ENCODE results near the gene PDZRN3.
"Not testable (repeated sequence)": the region's sequence is repeated elsewhere in the genome, so short reads cannot be mapped to it uniquely, and the experiment has no call there.

Gene PDZRN3

DNA sequence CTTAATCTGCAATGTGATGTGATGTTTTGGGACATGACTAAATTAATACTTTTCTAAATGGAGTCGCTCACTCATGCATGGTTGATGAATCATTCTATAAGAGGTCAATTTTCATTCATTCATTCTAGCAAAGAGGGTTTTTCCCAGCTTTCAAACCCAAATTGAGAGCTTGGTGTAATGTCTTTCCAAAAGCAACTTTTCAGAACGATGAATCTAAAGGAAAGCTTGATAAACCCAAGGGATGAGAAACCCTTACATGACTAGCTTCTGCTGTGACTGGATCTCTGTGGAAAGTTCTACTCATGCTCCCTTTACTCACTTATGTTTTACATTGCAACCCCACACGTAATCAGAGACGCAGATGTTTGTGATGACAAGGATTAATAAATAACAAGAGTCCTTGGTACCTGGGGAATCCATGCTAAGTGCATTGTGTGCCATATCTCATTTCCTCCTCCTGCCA lies 47.7 kb downstream of the PDZRN3 start:
- in situ Hi-C loops (cut with HindIII; ENCODE audit: low pct_unique_long_range_greater_than_20kb, low sequenced_read_pairs), result no loop called here
- no peak for DNase-seq (ENCODE audit: low read depth in 1 of 2, low spot score in 1 of 2)
- no peak for TF ChIP-seq JUND (IDR thresholded peaks at IDR 0.05; ENCODE audit: low read depth)

DNA sequence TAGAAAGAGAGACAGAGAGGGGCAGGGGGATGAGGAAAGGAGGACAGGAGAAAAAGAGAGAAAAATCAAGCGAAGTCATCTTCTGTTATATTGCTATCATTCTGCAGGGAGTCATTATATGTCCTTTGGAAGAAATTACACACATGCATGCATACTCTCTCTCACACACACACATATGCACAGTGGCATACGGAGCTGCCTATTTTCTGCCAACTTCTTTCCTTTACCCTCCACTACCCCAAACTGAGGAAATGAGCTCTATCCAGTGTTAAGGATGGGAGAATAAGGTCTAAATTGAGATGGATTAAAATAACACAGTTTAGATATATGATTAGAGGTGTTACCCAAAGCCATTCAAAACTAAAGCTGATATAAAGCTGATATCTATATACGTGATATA lies 48.8 kb downstream of the PDZRN3 start:
- TF ChIP-seq JUND (IDR thresholded peaks at IDR 0.05; ENCODE audit: low read depth), result no peak
- in situ Hi-C loops (cut with HindIII; ENCODE audit: low pct_unique_long_range_greater_than_20kb, low sequenced_read_pairs), result no loop called here
- no peak for DNase-seq (ENCODE audit: low read depth in 1 of 2, low spot score in 1 of 2)

DNA sequence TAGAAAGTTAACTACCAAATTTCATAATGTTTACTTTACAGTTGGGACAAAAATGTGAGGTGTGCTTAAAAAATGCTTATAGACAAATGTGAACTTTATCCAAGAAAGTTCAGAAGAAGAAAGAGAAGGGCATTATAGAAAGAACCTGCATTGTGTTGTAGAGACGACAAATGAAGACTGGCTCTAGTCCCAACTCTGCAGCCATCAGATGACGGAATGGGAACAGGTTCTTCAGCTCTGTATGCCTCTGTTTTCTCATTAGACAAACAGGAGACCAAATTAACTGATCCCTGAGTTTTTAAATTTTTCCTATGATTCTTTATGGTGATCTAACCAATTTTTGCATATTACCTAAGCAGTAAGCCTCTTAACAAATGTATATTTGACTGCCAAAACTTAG lies 49.2 kb downstream of the PDZRN3 start:
- peak; percentile 4 to 28 for DNase-seq (ENCODE audit: low read depth in 1 of 2, low spot score in 1 of 2)
- TF ChIP-seq JUND (IDR thresholded peaks at IDR 0.05; ENCODE audit: low read depth), result no peak
- in situ Hi-C loops (cut with HindIII; ENCODE audit: low pct_unique_long_range_greater_than_20kb, low sequenced_read_pairs), result no loop called here

DNA sequence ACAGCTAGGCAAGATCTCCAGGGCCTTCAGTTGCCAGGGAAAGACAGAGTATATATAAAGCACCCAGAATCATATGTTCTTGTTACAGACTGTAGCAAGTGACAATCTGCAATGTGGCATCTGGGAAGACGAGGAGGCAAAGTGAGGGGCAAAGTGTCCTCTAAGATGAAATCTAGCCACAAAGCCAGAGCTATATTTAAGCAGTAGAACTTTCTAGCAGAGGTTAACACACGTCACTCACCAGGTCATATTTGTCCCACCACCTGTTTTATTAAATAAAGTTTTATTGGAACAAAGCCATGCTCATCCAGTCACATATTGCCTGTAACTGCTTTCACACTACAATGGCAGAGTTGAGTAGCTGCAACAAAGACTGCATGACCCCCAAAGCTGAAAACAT lies 51.5 kb downstream of the PDZRN3 start:
- no peak for TF ChIP-seq JUND (IDR thresholded peaks at IDR 0.05; ENCODE audit: low read depth)
- no peak for DNase-seq (ENCODE audit: low read depth in 1 of 2, low spot score in 1 of 2)
- in situ Hi-C loops (cut with HindIII; ENCODE audit: low pct_unique_long_range_greater_than_20kb, low sequenced_read_pairs), result no loop called here

DNA sequence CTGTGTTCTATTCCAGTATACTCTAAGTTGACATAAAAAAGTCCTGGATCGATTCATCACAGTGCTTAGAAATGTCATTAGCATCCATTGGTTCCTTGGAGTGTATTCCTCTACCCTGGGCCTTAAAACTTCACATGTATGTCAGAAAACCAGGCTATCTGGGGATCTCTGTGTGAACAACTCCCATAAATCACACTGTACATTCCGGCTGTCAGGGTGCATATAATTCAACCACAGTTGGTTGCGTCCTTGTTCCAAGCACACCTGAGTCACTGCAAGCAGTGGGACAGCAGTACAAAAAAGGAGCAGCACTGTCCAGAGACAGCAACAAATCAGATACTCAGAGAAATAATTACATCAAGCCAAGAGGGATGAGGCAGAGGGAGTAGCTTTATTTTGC lies 52.4 kb downstream of the PDZRN3 start:
- DNase-seq (ENCODE audit: low read depth in 1 of 2, low spot score in 1 of 2), result peak in 1 of 2 experiments; percentile 60
- in situ Hi-C loops (cut with HindIII; ENCODE audit: low pct_unique_long_range_greater_than_20kb, low sequenced_read_pairs), result no loop called here
- no peak for TF ChIP-seq JUND (IDR thresholded peaks at IDR 0.05; ENCODE audit: low read depth)

DNA sequence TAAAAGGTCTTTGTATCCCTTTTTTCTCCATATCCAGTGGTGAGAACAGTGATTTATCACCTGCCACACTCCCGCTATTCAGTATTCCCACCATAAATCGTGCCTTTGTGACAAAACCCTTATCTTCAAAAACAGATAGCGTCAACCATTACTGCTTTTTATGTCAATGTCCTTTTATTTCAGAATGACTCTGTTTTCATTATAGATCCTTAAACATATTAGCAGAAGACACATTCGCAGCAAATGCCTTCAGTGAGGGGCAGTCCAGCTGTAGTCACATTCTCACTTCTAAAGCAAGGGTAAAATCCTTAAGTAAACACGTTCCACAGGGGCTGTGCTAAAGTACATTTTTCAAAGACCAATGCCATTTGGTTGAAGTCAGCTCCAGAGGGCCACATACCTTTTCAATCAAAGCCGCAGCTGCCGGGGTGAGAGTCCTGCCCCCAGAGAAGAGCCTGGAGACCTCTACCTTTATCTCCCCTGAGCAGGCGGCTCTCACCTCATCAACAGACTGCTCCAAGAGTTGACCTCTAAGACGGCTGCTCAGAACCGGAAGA lies 53.4 kb downstream of the PDZRN3 start:
- no peak for DNase-seq (ENCODE audit: low read depth in 1 of 2, low spot score in 1 of 2)
- TF ChIP-seq JUND (IDR thresholded peaks at IDR 0.05; ENCODE audit: low read depth), result no peak
- in situ Hi-C loops (cut with HindIII; ENCODE audit: low pct_unique_long_range_greater_than_20kb, low sequenced_read_pairs), result no loop called here

DNA sequence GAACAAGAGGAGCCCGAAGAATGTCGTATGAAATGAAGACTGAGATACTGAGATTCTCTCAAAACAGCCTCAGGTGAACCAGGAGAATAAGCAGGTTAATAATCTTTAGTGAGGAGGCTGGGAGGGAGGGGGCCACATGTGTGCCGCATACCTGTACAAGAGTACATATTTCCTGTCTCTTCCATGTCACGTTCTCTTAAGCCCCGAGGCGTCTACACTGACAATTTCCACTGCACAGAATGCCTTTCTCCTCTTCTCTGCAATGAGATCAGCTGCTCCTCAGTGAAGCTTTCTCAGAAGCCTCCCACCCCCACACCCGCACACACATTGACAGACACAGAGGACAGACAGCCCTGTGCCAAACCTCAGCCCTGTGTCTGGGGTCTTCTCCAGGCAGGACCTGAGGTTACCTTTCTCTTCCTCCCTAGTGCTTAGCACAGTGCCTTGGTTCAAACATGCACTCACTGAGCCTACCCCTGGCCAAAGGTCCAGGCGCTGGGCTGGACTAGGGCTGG lies 55.4 kb downstream of the PDZRN3 start:
- in situ Hi-C loops (cut with HindIII; ENCODE audit: low pct_unique_long_range_greater_than_20kb, low sequenced_read_pairs), result no loop called here
- no peak for TF ChIP-seq JUND (IDR thresholded peaks at IDR 0.05; ENCODE audit: low read depth)
- no peak for DNase-seq (ENCODE audit: low read depth in 1 of 2, low spot score in 1 of 2)

DNA sequence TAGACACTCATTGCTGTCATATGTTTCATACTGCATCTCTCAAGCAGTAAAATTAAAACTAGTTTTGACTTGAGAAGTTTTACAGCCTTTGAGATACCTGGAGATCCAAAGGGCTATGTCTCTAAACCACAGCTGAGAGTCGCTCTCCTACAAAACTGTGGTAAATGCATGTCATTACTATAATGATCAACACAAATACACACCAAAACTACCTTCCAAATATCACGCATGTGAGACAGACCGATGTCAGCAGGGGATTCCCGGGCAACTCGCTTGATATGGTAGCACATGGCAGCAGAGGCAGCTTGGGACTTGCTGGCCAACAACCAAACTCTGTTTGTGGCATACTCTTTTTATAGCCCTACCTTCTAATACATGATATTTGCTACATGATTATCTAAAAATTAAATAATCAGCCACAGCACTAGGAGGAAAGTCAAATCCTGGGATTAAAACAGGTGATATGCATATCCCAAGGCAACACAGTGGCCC lies 56.3 kb downstream of the PDZRN3 start:
- TF ChIP-seq JUND (IDR thresholded peaks at IDR 0.05; ENCODE audit: low read depth), result no peak
- in situ Hi-C loops (cut with HindIII; ENCODE audit: low pct_unique_long_range_greater_than_20kb, low sequenced_read_pairs), result no loop called here
- no peak for DNase-seq (ENCODE audit: low read depth in 1 of 2, low spot score in 1 of 2)

DNA sequence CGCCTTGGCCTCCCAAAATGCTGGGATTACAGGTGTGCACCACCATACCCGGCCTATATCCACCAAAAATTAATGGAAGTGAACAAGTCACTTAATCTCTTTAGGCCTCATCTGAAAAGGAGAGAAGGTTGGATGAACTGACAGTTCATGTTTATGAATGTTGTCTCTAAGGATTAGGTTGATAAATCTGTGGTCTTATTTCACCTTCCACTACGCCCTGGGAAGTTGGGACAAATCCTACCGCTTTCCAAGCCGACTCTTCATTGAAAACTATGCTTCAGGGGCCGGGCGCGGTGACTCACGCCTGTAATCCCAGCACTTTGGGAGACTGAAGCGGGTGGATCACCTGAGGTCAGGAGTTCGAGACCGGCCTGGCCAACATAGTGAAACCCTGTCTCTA lies 59.4 kb downstream of the PDZRN3 start:
- DNase-seq (ENCODE audit: low read depth in 1 of 2, low spot score in 1 of 2); in situ Hi-C loops (cut with HindIII; ENCODE audit: low pct_unique_long_range_greater_than_20kb, low sequenced_read_pairs): not testable (repeated sequence)

DNA sequence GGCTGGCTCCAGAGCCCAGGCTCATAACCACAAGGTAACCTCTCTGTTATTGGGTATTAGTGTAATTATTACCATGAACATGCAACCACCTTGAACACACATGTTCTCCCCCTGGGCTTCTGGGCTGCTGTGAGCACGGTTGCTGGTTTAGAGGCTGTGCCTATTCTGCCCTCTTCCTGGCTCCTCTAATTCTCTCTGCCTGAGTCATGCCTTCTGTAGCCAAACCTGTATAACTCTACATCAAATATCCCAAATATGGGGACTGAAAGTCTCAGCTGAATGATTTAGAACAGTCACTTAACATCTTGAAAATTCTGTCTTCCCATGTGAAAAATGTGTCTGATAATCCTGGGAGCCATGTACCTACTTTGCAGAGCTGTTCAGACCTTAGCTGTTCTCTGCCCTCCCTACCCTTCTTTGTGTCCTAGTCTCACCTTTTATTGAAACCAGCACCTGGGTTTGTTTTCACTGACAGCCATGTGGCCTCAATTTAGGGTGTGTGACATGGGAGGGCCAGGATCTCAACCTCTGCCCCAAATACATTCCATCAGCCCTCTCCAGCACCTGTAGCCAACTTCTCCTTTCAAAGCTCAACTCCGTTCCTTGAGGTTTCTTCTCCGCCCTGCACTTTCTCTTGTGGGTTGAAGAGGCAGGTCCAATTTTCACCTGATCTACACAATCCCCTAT lies 60.7 kb downstream of the PDZRN3 start:
- no peak for DNase-seq (ENCODE audit: low read depth in 1 of 2, low spot score in 1 of 2)
- TF ChIP-seq JUND (IDR thresholded peaks at IDR 0.05; ENCODE audit: low read depth), result no peak
- in situ Hi-C loops (cut with HindIII; ENCODE audit: low pct_unique_long_range_greater_than_20kb, low sequenced_read_pairs), result no loop called here

DNA sequence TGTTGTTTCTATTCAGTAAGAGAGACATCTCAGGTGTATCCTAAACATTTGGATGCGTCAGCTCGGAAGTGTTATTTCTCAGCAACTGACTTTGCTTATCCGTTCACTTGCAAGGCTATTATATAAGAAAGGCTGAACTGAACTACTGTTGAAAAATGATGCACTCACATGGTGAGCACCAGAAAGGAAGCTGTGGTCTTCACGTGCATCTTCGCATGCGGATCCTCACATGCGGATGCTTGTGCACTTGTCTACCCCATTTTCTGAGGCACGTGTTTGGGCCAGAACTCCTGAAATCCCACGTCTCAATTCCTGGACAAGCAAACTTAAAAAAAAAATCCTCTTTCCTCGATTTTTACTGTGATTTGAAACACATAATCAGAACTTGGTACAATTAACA lies 63.2 kb downstream of the PDZRN3 start:
- in situ Hi-C loops (cut with HindIII; ENCODE audit: low pct_unique_long_range_greater_than_20kb, low sequenced_read_pairs), result no loop called here
- no peak for DNase-seq (ENCODE audit: low read depth in 1 of 2, low spot score in 1 of 2)
- no peak for TF ChIP-seq JUND (IDR thresholded peaks at IDR 0.05; ENCODE audit: low read depth)

DNA sequence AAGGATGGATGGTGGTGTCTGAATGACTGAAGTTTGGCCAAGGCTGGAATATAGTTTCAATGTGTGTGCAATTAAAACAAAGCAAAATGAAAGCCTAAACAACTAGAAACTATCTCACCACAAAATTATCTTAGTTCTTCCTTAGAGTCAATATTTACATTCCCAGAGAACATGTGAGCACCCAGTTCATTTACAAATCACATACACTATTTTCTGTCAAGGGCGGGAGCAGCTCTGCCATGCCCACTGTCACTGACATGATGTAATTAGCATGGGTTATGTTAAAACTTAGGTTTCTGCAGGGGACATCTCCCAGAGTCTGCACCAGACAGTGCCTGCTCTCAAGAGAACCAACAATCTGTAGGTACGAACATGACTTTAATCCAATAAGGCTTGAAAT lies 65.0 kb downstream of the PDZRN3 start:
- DNase-seq (ENCODE audit: low read depth in 1 of 2, low spot score in 1 of 2), result no peak
- no peak for TF ChIP-seq JUND (IDR thresholded peaks at IDR 0.05; ENCODE audit: low read depth)
- in situ Hi-C loops (cut with HindIII; ENCODE audit: low pct_unique_long_range_greater_than_20kb, low sequenced_read_pairs), result no loop called here

DNA sequence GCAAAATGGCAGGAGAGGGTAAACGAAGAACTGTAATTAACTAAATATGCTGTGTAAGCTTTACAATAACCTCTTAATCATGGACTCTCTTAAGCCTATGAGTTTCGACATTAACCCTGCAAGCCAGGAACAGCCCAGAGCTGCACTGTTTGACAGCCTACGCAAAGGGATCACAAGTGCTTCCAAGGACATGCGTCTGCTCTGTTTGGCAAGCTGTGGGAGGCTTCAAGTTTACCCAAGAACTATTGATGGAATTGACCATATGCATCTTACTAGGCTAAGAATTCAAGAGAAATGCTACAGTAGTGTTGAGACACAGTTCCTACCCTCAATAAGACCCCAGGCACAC lies 66.0 kb downstream of the PDZRN3 start:
- no peak for TF ChIP-seq JUND (IDR thresholded peaks at IDR 0.05; ENCODE audit: low read depth)
- no peak for DNase-seq (ENCODE audit: low read depth in 1 of 2, low spot score in 1 of 2)

More for the DNA sequence above, 66.0 kb downstream of the PDZRN3 start:
- in situ Hi-C loops (cut with HindIII; ENCODE audit: low pct_unique_long_range_greater_than_20kb, low sequenced_read_pairs), result no loop called here
